Neutrophil (primary cell): ENCODE data around the gene CHD3.

Experiments
- H3K27ac ChIP-seq: fragments of 200-600 bp; sonication (generic); 2 replicates; pipeline ENCODE4 v1.5.1; 2016; ENCODE audit warnings: mild to moderate bottlenecking, moderate library complexity
- H3K27me3 ChIP-seq: fragments of 200-600 bp; sonication (generic); 2 replicates; pipeline ENCODE4 v1.6.0; 2016; ENCODE audit warnings: mild to moderate bottlenecking
- H3K36me3 ChIP-seq: fragments of 200-600 bp; sonication (generic); 2 replicates; pipeline ENCODE4 v1.5.1; 2017
- H3K4me1 ChIP-seq, 2 experiments: fragments of 200-600 bp in 1 of 2; sonication (generic) in 1 of 2; 1 replicate in 1 of 2; 2 replicates in 1 of 2; pipeline versions ENCODE4 v1.5.1 to v1.6.1; 2013 to 2016; ENCODE audit warnings: low read depth in 1 of 2, low read length in 1 of 2, mild to moderate bottlenecking in 1 of 2, moderate library complexity in 1 of 2; ENCODE audit not compliant: control insufficient read depth in 1 of 2, insufficient read depth in 1 of 2
- H3K4me3 ChIP-seq, 2 experiments: fragments of 200-600 bp in 1 of 2; sonication (generic) in 1 of 2; 1 replicate in 1 of 2; 2 replicates in 1 of 2; pipeline ENCODE4 v1.5.1; 2013 to 2016; ENCODE audit warnings: low read depth in 1 of 2, low read length in 1 of 2, mild to moderate bottlenecking in 1 of 2, moderate library complexity in 1 of 2
- H3K9me3 ChIP-seq: fragments of 200-600 bp; sonication (generic); 2 replicates; pipeline ENCODE4 v1.5.1; 2016
- TF ChIP-seq, protein P1 (sequence below): fragments of 200-600 bp; sonication (generic); IDR thresholded peaks from 2 replicates; pipeline ENCODE4 v1.5.1; 2016; ENCODE audit warnings: antibody characterized with exemption

CHD3 gene

DNA sequence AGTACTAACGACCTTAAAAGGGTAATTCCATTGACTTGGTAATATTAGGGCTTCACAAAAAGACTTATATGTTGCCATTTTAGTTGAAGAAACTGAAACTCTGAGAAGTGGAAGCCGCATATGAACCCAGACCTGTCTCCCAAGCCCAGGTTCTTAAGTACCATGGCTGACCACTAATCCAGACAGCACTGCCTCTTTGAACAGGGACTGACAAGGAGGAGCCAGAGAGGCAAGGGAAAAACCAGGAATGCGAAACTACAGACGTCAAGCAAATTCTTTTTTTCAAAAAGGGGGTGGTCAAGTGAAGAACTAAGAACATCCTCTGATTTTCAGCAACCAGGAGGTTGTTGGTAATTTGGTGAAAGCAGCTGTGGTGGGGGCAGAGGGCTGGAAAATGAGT, 15.5 kb upstream of the CHD3 start:
- TF ChIP-seq, protein P1, sequence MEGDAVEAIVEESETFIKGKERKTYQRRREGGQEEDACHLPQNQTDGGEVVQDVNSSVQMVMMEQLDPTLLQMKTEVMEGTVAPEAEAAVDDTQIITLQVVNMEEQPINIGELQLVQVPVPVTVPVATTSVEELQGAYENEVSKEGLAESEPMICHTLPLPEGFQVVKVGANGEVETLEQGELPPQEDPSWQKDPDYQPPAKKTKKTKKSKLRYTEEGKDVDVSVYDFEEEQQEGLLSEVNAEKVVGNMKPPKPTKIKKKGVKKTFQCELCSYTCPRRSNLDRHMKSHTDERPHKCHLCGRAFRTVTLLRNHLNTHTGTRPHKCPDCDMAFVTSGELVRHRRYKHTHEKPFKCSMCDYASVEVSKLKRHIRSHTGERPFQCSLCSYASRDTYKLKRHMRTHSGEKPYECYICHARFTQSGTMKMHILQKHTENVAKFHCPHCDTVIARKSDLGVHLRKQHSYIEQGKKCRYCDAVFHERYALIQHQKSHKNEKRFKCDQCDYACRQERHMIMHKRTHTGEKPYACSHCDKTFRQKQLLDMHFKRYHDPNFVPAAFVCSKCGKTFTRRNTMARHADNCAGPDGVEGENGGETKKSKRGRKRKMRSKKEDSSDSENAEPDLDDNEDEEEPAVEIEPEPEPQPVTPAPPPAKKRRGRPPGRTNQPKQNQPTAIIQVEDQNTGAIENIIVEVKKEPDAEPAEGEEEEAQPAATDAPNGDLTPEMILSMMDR: no peak
- Histone ChIP-seq H3K27ac (peak overlapping the region; percentile 36), H3K9me3 (no peaks in the 10 kb centered on the region), H3K4me3 (no peak overlapping the region), H3K4me1 (peaks cover 46 to 49% of the 10 kb centered on the region in 2 experiments), H3K36me3 (no peaks in the 10 kb centered on the region), H3K27me3 (no peaks in the 10 kb centered on the region)

DNA sequence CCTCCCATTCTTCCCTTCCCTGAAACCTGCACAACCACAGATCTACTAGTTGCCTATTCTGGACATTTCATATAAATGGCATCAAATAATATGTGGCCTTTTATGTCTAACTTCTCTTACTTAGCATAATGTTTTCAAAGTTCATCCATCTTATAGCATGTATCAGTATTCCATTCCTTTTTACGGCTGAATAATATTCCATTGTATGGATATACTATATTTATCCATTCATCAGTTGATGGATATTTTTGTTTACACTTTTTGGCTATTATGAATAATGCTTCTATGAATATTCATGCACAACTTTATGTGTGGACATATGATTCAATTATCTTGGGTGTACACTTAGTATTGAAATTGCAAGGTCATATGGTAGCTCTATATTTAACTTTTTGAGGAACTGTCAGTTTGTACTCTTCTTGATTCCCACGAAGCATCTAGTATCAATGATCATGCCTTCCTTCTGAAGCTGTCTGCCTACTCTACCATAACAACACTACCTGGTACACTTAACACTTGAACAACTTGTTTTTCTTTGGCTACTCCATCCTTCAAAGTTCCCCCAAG, 12.7 kb upstream of the CHD3 start:
- Histone ChIP-seq H3K4me3 (no peak overlapping the region), H3K36me3 (no peaks in the 10 kb centered on the region), H3K9me3 (no peaks in the 10 kb centered on the region), H3K4me1 (peaks cover 29 to 32% of the 10 kb centered on the region in 2 experiments), H3K27ac (peak overlapping the region; percentile 30), H3K27me3 (no peaks in the 10 kb centered on the region)
- TF ChIP-seq, protein P1: no peak

DNA sequence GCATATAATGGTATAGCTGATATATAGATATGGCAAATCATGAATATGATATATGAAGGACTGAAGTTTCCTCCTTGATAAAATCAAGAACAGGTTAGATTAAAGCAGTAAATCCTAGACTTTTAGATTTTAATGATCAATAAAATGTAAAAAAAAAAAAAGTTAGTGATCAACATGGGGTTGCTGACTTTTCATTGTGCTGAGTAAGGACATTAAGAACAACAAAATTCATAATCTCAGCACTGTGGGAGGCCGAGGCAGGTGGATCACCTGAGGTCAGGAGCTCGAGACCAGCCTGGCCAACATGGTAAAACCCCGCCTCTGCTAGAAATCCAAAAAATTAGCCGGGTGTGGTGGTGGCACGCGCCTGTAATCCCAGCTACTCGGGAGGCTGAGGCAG, 10.4 kb upstream of the CHD3 start:
- Histone ChIP-seq H3K4me1 (peaks cover 28 to 32% of the 10 kb centered on the region in 2 experiments), H3K4me3 (no peak overlapping the region), H3K27ac (no peak overlapping the region), H3K27me3 (no peaks in the 10 kb centered on the region), H3K9me3 (no peaks in the 10 kb centered on the region), H3K36me3 (no peaks in the 10 kb centered on the region)
- TF ChIP-seq, protein P1: no peak

DNA sequence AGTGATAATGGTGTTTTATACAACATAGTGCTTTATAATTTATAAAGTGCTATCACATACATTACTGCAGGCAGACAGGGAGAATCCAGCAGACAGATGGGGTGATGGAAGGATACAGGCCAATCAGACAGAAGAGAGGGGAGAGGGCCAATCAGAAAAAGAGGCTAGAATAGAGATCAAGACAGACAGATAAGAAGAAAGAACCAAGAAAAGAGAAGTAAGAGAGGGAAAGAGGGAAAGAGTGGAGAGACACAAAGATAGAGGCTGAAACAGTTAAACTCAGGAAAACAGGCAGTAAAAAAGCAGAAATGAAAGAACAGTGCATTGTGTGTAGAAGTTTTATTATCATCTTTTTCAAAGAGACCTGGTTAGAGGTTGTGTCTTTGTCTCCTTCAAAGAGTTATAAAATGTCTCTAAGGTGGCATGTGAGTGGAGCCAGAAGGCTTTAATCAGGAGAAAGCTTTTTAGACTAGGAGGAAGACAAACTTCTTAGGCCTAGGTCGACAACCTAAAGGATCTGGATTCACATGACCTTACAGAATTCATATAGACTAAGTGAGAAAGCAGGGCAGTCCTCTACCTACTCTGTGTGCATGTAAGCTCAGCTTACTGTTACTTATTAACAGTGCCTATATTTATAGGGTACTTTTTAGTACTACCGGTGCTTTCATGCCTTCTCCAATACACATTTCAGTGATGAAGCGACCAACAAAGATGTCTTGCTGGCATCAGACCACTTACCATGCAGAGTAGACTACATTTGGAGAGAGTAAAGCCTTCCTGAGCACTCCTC, 8.3 kb upstream of the CHD3 start:
- H3K4me1 ChIP-seq: peaks cover 28 to 37% of the 10 kb centered on the region in 2 experiments
- H3K4me3 ChIP-seq: no peak overlapping the region
- no peaks in the 10 kb centered on the region for H3K27me3 ChIP-seq
- TF ChIP-seq, protein P1: no peak
- peak overlapping the region; percentile 73 for H3K27ac ChIP-seq
- H3K9me3 ChIP-seq: no peaks in the 10 kb centered on the region
- no peaks in the 10 kb centered on the region for H3K36me3 ChIP-seq

DNA sequence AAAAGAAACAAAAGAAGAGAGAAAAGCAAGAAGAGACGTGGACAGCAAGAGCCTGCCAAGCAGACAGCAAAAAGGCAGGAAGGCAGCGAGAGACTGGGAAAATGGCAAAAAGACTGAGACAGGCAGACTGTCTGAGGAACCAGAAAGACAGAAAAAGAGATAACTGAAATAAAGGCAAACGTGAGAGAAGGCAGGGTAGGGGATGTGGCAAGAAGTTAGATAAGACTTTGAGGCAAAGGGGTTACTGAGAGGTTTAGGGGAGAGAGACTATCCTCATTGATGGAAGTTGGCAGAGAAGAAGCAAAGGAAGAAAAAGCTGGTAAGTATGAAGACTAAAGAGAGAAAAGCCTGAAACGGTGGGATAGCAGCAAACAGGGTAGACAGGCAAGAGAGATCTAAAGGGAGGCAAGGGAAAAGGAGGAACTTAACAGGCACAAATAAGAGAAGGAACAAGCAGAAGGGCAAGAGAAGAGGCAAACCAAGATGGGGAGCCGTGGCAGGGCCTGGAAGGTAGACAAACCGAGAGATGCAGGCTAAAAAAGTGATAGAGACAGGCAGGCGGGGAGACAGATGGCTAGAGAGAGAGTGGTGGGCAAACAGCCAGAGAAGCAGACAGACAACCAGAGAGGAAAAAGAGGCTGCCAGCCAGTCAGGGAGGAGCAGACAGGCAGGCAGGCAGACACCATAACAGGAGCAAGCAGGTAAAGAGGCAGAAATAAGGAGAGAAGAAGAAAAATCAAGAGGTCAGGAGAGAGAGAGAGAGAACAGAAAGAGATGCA, 7.1 kb upstream of the CHD3 start:
- Histone ChIP-seq H3K36me3 (no peaks in the 10 kb centered on the region), H3K4me1 (peaks cover 38 to 49% of the 10 kb centered on the region in 2 experiments), H3K27me3 (no peaks in the 10 kb centered on the region), H3K4me3 (peak overlapping the region in 1 of 2 experiments; percentile 6), H3K27ac (peak overlapping the region; percentile 73), H3K9me3 (no peaks in the 10 kb centered on the region)
- TF ChIP-seq, protein P1: no peak
